OCI-LY7 (cell line): ENCODE measurements around the gene EXOSC7. TPM values are rescaled to one million over a fixed set of nuclear protein-coding genes. Genes with fewer than 3 reads are reported as not detected.

Experiments used
- BruUV-seq: library from RNA; stranded (reverse); fragments of 400-500 nt; replicated peaks from 2 replicates; lab custom pipeline; 2021; lab: Mats Ljungman, UMichigan
- CTCF ChIA-PET: fragments of 300-600 bp; sonication (Branson Sonifier 250); formaldehyde crosslinking; loops from one replicate; lab custom pipeline; 2022; ENCODE audit warnings: antibody characterized with exemption; ENCODE audit not compliant: unreplicated experiment; lab: Charles Lee
- POLR2A ChIA-PET: fragments of 300-600 bp; sonication (Branson Sonifier 250); formaldehyde crosslinking; loops from one replicate; lab custom pipeline; 2022; ENCODE audit warnings: antibody characterized with exemption; lab: Charles Lee
- DNase-seq: peaks from one replicate; pipeline ENCODE4 v3.0.0-alpha.2; 2015; ENCODE audit warnings: low spot score
- H2AFZ ChIP-seq: fragments of 200-600 bp; sonication (generic), shearing (Covaris generic); 2 replicates; pipeline ENCODE4 v1.6.1; 2014; ENCODE audit warnings: mild to moderate bottlenecking, antibody characterized with exemption, low read length, moderate library complexity
- H3K27ac ChIP-seq: fragments of 200-600 bp; sonication (generic); 2 replicates; pipeline ENCODE4 v1.5.1; 2014; ENCODE audit warnings: mixed run types, low read depth, mild to moderate bottlenecking, moderate library complexity, low read length, inconsistent platforms; ENCODE audit not compliant: poor library complexity, severe bottlenecking
- H3K36me3 ChIP-seq: fragments of 200-600 bp; sonication (generic); 2 replicates; pipeline ENCODE4 v1.6.1; 2014; ENCODE audit warnings: mild to moderate bottlenecking, antibody characterized with exemption, low read length, moderate library complexity, mixed read lengths; ENCODE audit not compliant: insufficient read depth
- H3K4me1 ChIP-seq: fragments of 200-600 bp; sonication (generic); 2 replicates; pipeline ENCODE4 v1.5.1; 2014; ENCODE audit warnings: mild to moderate bottlenecking, low read length; ENCODE audit not compliant: insufficient read depth, poor library complexity, severe bottlenecking
- H3K4me2 ChIP-seq: fragments of 200-600 bp; sonication (generic); 2 replicates; pipeline ENCODE4 v1.6.1; 2014; ENCODE audit warnings: mild to moderate bottlenecking, low read length
- H3K4me3 ChIP-seq: fragments of 200-600 bp; sonication (generic); 2 replicates; pipeline ENCODE4 v1.5.1; 2014; ENCODE audit warnings: mild to moderate bottlenecking, low read depth, low read length; ENCODE audit not compliant: poor library complexity, severe bottlenecking
- H3K79me2 ChIP-seq: fragments of 200-600 bp; sonication (generic); 2 replicates; pipeline ENCODE4 v1.6.1; 2016; ENCODE audit warnings: low read depth, mild to moderate bottlenecking, low read length, moderate library complexity, mixed read lengths; ENCODE audit not compliant: insufficient read depth
- H3K9me2 ChIP-seq: fragments of 200-600 bp; sonication (generic); 2 replicates; pipeline ENCODE4 v1.6.1; 2016; ENCODE audit warnings: mild to moderate bottlenecking, low read length, mixed read lengths; ENCODE audit not compliant: insufficient read depth
- H3K9me3 ChIP-seq: fragments of 200-600 bp; sonication (generic); 2 replicates; pipeline ENCODE4 v1.6.1; 2014; ENCODE audit warnings: mild to moderate bottlenecking, mixed run types, low read length, mixed read lengths
- H4K20me1 ChIP-seq: fragments of 200-600 bp; sonication (generic); 2 replicates; pipeline ENCODE4 v1.6.1; 2014; ENCODE audit warnings: mild to moderate bottlenecking, antibody characterized with exemption, low read length, moderate library complexity, mixed read lengths; ENCODE audit not compliant: insufficient read depth
- EZH2phosphoT487 ChIP-seq: fragments of 200-600 bp; sonication (generic); IDR thresholded peaks from 2 replicates; pipeline ENCODE4 v1.6.1; 2018; ENCODE audit warnings: low read depth, borderline replicate concordance, mild to moderate bottlenecking, mixed run types, antibody characterized with exemption, low read length, moderate library complexity, mixed read lengths
- intact Hi-C: fragments of 100-400 bp; cut with micrococcal nuclease; formaldehyde crosslinking; loops from one replicate; pipeline ENCODE4 v1.10.0; 2022; ENCODE audit not compliant: unreplicated experiment
- total RNA-seq, 2 experiments: library from RNA; depleted of rRNA in 1 of 2; stranded (reverse); fragments of >200 nt in 1 of 2; shearing (Covaris generic) in 1 of 2; gene quantifications; 2 replicates each; pipeline ENCODE4 v1.2.3, GENCODE V29; 2014 to 2022
- TF ChIP-seq, protein P1 (sequence below): fragments of 200-600 bp; sonication (generic); conservative IDR thresholded peaks from 2 replicates; pipeline ENCODE4 v1.5.1; 2014; ENCODE audit warnings: mild to moderate bottlenecking, antibody characterized with exemption, low read length, moderate library complexity, mixed read lengths

EXOSC7 gene
- total RNA-seq, 2 experiments from 2014 or later: 60.3 to 65.3 TPM

DNA sequence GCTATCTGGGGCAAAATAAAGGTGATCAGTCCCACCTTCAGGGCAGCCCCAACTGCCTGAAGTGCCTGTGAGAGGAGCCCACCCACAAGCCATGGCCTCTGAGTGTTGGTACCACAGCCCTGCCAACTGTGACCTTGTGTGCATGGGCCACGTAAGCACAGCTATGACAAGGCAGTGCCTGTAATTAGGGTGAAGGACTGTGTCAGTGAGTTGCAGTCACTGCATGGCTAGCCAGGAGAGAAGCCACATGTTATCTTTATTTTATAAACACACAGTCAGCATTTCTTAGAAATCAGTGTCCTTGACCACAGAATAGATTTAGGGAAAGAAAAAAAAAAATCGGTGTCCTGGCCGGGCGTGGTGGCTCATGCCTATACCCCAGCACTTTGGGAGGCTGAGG is 24.8 kb downstream of the EXOSC7 start:
- no peaks in the 10 kb centered on the region for H3K9me3 ChIP-seq
- H3K4me2 ChIP-seq: no peak overlapping the region
- POLR2A ChIA-PET: interaction anchor here (1.0 kb wide), 1 partner anchor 10 kb away, joined by 3 read pairs; no protein-coding TSS in a partner anchor
- no peaks in the 10 kb centered on the region for H4K20me1 ChIP-seq
- DNase-seq: no peak
- H2AFZ ChIP-seq: no peak overlapping the region
- intact Hi-C loops: no loop called here
- no peaks in the 10 kb centered on the region for H3K79me2 ChIP-seq
- H3K9me2 ChIP-seq: no peaks in the 10 kb centered on the region
- BruUV-seq: no TSS peak
- H3K36me3 ChIP-seq: peaks cover 98% of the 10 kb centered on the region
- H3K27ac ChIP-seq: no peak overlapping the region
- CTCF ChIA-PET: no interaction called here
- peaks cover 2% of the 10 kb centered on the region for H3K4me1 ChIP-seq
- H3K4me3 ChIP-seq: no peak overlapping the region
- no peak for TF ChIP-seq EZH2phosphoT487
- TF ChIP-seq, protein P1, sequence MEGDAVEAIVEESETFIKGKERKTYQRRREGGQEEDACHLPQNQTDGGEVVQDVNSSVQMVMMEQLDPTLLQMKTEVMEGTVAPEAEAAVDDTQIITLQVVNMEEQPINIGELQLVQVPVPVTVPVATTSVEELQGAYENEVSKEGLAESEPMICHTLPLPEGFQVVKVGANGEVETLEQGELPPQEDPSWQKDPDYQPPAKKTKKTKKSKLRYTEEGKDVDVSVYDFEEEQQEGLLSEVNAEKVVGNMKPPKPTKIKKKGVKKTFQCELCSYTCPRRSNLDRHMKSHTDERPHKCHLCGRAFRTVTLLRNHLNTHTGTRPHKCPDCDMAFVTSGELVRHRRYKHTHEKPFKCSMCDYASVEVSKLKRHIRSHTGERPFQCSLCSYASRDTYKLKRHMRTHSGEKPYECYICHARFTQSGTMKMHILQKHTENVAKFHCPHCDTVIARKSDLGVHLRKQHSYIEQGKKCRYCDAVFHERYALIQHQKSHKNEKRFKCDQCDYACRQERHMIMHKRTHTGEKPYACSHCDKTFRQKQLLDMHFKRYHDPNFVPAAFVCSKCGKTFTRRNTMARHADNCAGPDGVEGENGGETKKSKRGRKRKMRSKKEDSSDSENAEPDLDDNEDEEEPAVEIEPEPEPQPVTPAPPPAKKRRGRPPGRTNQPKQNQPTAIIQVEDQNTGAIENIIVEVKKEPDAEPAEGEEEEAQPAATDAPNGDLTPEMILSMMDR: no peak

DNA sequence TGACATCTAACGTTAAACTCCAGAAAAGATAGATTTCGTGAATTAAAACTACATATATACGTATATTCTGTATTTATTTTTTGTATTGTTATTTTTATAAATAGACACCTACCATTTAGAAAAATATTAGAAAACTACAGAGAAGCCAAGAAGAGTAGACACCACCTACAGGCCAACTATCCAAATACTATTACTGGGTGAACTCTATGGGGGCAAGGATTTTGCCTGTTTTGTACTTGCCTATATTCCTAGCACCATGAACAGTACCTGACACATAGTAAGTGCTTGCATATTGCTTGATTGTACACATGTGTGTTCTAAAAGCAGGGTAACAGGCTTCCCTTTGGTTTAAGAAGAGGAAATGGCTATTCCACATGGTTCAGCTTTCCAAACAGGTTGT is 25.7 kb downstream of the EXOSC7 start:
- no TSS peak for BruUV-seq
- H3K79me2 ChIP-seq: no peaks in the 10 kb centered on the region
- H3K4me2 ChIP-seq: no peak overlapping the region
- CTCF ChIA-PET: no interaction called here
- no peak overlapping the region for H2AFZ ChIP-seq
- peaks cover 90% of the 10 kb centered on the region for H3K36me3 ChIP-seq
- H3K9me3 ChIP-seq: no peaks in the 10 kb centered on the region
- H3K27ac ChIP-seq: no peak overlapping the region
- TF ChIP-seq EZH2phosphoT487: no peak
- TF ChIP-seq, protein P1: peak; percentile 40; the same call in 1 of the 2 replicates
- intact Hi-C loops: no loop called here
- no peak overlapping the region for H3K4me3 ChIP-seq
- DNase-seq: no peak
- no peaks in the 10 kb centered on the region for H4K20me1 ChIP-seq
- POLR2A ChIA-PET: interaction anchor here (1.0 kb wide), 1 partner anchor 11 kb away, joined by 3 read pairs; no protein-coding TSS in a partner anchor
- H3K4me1 ChIP-seq: peaks cover 2% of the 10 kb centered on the region
- H3K9me2 ChIP-seq: no peaks in the 10 kb centered on the region

DNA sequence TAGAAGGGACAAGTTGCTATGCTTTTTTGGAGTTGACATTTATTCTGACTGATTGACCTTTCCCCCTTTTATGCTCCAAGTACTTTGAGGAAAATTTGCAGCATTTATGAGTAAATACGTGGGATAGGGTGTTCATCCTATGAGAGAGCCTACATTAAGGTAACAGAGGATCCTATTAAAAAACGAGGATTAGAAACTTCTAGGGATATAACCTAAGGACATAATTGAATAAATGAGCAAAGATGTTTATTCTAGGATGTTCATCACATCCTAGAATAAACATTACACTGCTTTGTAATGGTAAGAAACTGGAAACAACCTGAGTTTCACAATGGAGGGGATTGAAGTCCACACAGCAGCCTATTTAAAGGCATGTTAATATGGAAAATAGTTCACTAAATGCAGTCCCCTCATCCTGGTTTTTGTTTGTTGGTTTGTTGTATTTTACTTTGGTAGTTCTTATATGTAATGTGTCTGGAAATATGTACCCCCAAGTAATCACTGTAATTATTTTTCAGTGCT is 26.2 kb downstream of the EXOSC7 start:
- no peaks in the 10 kb centered on the region for H4K20me1 ChIP-seq
- H3K4me1 ChIP-seq: peaks cover 2% of the 10 kb centered on the region
- H3K27ac ChIP-seq: no peak overlapping the region
- H3K4me2 ChIP-seq: no peak overlapping the region
- intact Hi-C loops: no loop called here
- H3K9me2 ChIP-seq: no peaks in the 10 kb centered on the region
- H2AFZ ChIP-seq: no peak overlapping the region
- no peaks in the 10 kb centered on the region for H3K79me2 ChIP-seq
- peaks cover 90% of the 10 kb centered on the region for H3K36me3 ChIP-seq
- TF ChIP-seq, protein P1: no peak
- no peak for TF ChIP-seq EZH2phosphoT487
- no TSS peak for BruUV-seq
- no peak for DNase-seq
- POLR2A ChIA-PET: no interaction called here
- CTCF ChIA-PET: no interaction called here
- no peak overlapping the region for H3K4me3 ChIP-seq
- H3K9me3 ChIP-seq: no peaks in the 10 kb centered on the region
